DND-41 (cell line): ENCODE data around the gene WWP2.

Experiments used
- ATAC-seq: fragments of 200-7000 bp; cut with Tn5 transposase; 3 replicates; pipeline ENCODE4 v1.9.1; 2021; ENCODE audit warnings: low read depth; ENCODE audit not compliant: insufficient read depth
- DNase-seq: peaks from one replicate; pipeline ENCODE4 v3.0.0-alpha.2; 2020
- H2AFZ ChIP-seq: 2 replicates; pipeline ENCODE4 v1.6.0; 2012; ENCODE audit warnings: low read depth, low read length
- H3K27ac ChIP-seq: 2 replicates; pipeline ENCODE4 v1.5.1; 2012; ENCODE audit warnings: low read length, inconsistent platforms
- H3K27me3 ChIP-seq: fragments of 200-600 bp; sonication (generic); 2 replicates; pipeline ENCODE4 v1.6.0; 2012; ENCODE audit warnings: low read length, mild to moderate bottlenecking, inconsistent platforms; ENCODE audit not compliant: insufficient read depth, poor library complexity
- H3K36me3 ChIP-seq: 2 replicates; pipeline ENCODE4 v1.5.1; 2012; ENCODE audit warnings: low read length, inconsistent platforms; ENCODE audit not compliant: insufficient read depth
- H3K4me1 ChIP-seq: 2 replicates; pipeline ENCODE4 v1.5.1; 2012; ENCODE audit warnings: mild to moderate bottlenecking, low read length; ENCODE audit not compliant: insufficient read depth
- H3K4me2 ChIP-seq: 2 replicates; pipeline ENCODE4 v1.6.0; 2012; ENCODE audit warnings: mild to moderate bottlenecking, moderate library complexity, low read length, inconsistent platforms; ENCODE audit not compliant: insufficient read depth
- H3K4me3 ChIP-seq, 2 experiments: fragments of 200-600 bp in 1 of 2; shearing (Covaris generic) in 1 of 2; 2 replicates each; pipeline ENCODE4 v1.5.1; 2012 to 2016; ENCODE audit warnings: inconsistent platforms in 2 of 2, low read length in 2 of 2, mild to moderate bottlenecking in 2 of 2, low read depth in 1 of 2, moderate library complexity in 1 of 2
- H3K79me2 ChIP-seq: 2 replicates; pipeline ENCODE4 v1.6.0; 2012; ENCODE audit warnings: low read length, inconsistent platforms; ENCODE audit not compliant: insufficient read depth
- H3K9ac ChIP-seq: 2 replicates; pipeline ENCODE4 v1.6.0; 2012; ENCODE audit warnings: low read depth, mild to moderate bottlenecking, inconsistent platforms, low read length, moderate library complexity
- H3K9me3 ChIP-seq: 2 replicates; pipeline ENCODE4 v1.5.1; 2012; ENCODE audit warnings: low read length, moderate library complexity, mild to moderate bottlenecking, inconsistent platforms; ENCODE audit not compliant: insufficient read depth, severe bottlenecking
- H4K20me1 ChIP-seq: 2 replicates; pipeline ENCODE4 v1.6.0; 2012; ENCODE audit warnings: low read length; ENCODE audit not compliant: insufficient read depth
- CTCF ChIP-seq: IDR thresholded peaks from 2 replicates; pipeline ENCODE4 v1.5.1; 2012; ENCODE audit warnings: borderline replicate concordance, low read length, moderate library complexity, mild to moderate bottlenecking; ENCODE audit not compliant: poor library complexity, severe bottlenecking; ENCODE audit errors: extremely low read depth
- EZH2 ChIP-seq: IDR thresholded peaks from 3 replicates; pipeline ENCODE4 v1.6.1; 2012; ENCODE audit warnings: borderline replicate concordance, low read depth, mild to moderate bottlenecking, moderate library complexity, low read length, inconsistent platforms; ENCODE audit not compliant: severe bottlenecking

The WWP2 gene

GRCh38 chr16:69910964-69911363 lies 148.8 kb downstream of the WWP2 start:
- no peak overlapping the region for H3K4me3 ChIP-seq
- no peak for TF ChIP-seq EZH2
- no peak for TF ChIP-seq CTCF
- no peaks in the 10 kb centered on the region for H3K27me3 ChIP-seq
- ATAC-seq = no peak
- no peaks in the 10 kb centered on the region for H3K9me3 ChIP-seq
- H2AFZ ChIP-seq = no peak overlapping the region
- H3K27ac ChIP-seq = no peak overlapping the region
- H3K4me1 ChIP-seq = no peaks in the 10 kb centered on the region
- H4K20me1 ChIP-seq = no peaks in the 10 kb centered on the region
- H3K79me2 ChIP-seq = no peaks in the 10 kb centered on the region
- no peak for DNase-seq
- no peak overlapping the region for H3K9ac ChIP-seq
- H3K36me3 ChIP-seq = 0 out of 2 replicates have a peak, but pooled peaks cover 8% of the 10 kb centered on the region
- H3K4me2 ChIP-seq = no peak overlapping the region

- Histone ChIP-seq H3K79me2 (no peaks in the 10 kb centered on the region), H3K4me3 (no peak overlapping the region), H3K36me3 (no peaks in the 10 kb centered on the region), H3K4me2 (no peak overlapping the region), H3K27ac (no peak overlapping the region), H3K9me3 (no peaks in the 10 kb centered on the region), H3K4me1 (no peaks in the 10 kb centered on the region), H3K9ac (no peak overlapping the region), H2AFZ (no peak overlapping the region), H4K20me1 (no peaks in the 10 kb centered on the region), H3K27me3 (no peaks in the 10 kb centered on the region)
- no peak for TF ChIP-seq CTCF
- no peak for TF ChIP-seq EZH2
- no peak for ATAC-seq
- no peak for DNase-seq
These were observed 154.3 kb downstream of the WWP2 start for GRCh38 chr16:69916462-69916861.

GRCh38 chr16:69917311-69917710 lies 155.2 kb downstream of the WWP2 start:
- no peaks in the 10 kb centered on the region for H4K20me1 ChIP-seq
- no peaks in the 10 kb centered on the region for H3K27me3 ChIP-seq
- no peaks in the 10 kb centered on the region for H3K4me1 ChIP-seq
- no peaks in the 10 kb centered on the region for H3K36me3 ChIP-seq
- no peaks in the 10 kb centered on the region for H3K79me2 ChIP-seq
- no peak overlapping the region for H2AFZ ChIP-seq
- TF ChIP-seq CTCF = no peak
- no peak for TF ChIP-seq EZH2
- ATAC-seq = no peak
- H3K9ac ChIP-seq = no peak overlapping the region
- H3K27ac ChIP-seq = no peak overlapping the region
- H3K4me2 ChIP-seq = no peak overlapping the region
- DNase-seq = no peak
- no peaks in the 10 kb centered on the region for H3K9me3 ChIP-seq
- H3K4me3 ChIP-seq = no peak overlapping the region

GRCh38 chr16:69917739-69918138 lies 155.6 kb downstream of the WWP2 start:
- Histone ChIP-seq H3K4me3 (no peak overlapping the region), H3K4me2 (no peak overlapping the region), H3K27ac (no peak overlapping the region), H3K27me3 (no peaks in the 10 kb centered on the region), H3K9me3 (no peaks in the 10 kb centered on the region), H3K36me3 (no peaks in the 10 kb centered on the region), H3K4me1 (no peaks in the 10 kb centered on the region), H4K20me1 (no peaks in the 10 kb centered on the region), H3K79me2 (no peaks in the 10 kb centered on the region), H2AFZ (no peak overlapping the region), H3K9ac (no peak overlapping the region)
- no peak for DNase-seq
- TF ChIP-seq EZH2 (no peak), CTCF (no peak)
- ATAC-seq = no peak
